ENCODE data around the gene ZNF699. TPM values are rescaled to one million over a fixed set of nuclear protein-coding genes. Genes with fewer than 3 reads are reported as not detected.

Gene ZNF699
- total RNA-seq, 1 experiment from 2014 or later: 4.2 TPM

- no peak overlapping the region for H2BK12ac ChIP-seq (ENCODE audit: insufficient read length, low read depth, low read length)
- no peaks in the 10 kb centered on the region for H4K20me1 ChIP-seq (ENCODE audit: control insufficient read depth, insufficient read depth, insufficient read length)
- H3K4me1 Mint-ChIP-seq: peaks cover 0 to under 1% of the 10 kb centered on the region in 2 experiments; a peak in 2 of 4 replicates
- no peak overlapping the region for H2BK20ac ChIP-seq (ENCODE audit: low read depth, low read length, poor library complexity, severe bottlenecking)
- no peak overlapping the region for H2AK5ac ChIP-seq (ENCODE audit: insufficient read length, low read length)
- H2BK120ac ChIP-seq (ENCODE audit: low read depth, low read length, poor library complexity, severe bottlenecking): no peak overlapping the region
- H3K4ac ChIP-seq (ENCODE audit: low read depth, low read length): no peak overlapping the region
- H3K9me3 ChIP-seq (ENCODE audit: control insufficient read depth, low read depth, low read length): peaks cover 35% of the 10 kb centered on the region
- H2BK15ac ChIP-seq (ENCODE audit: low read depth, low read length): no peak overlapping the region
- H3K18ac ChIP-seq (ENCODE audit: insufficient read length, low read depth, low read length): no peak overlapping the region
- H3K27ac Mint-ChIP-seq: no peak overlapping the region
- no peak for DNase-seq
- no peak overlapping the region for H2AFZ ChIP-seq (ENCODE audit: low read length)
- H3K9me3 Mint-ChIP-seq: peaks cover 85 to 91% of the 10 kb centered on the region in 2 experiments
- H3K4me1 ChIP-seq (ENCODE audit: insufficient read depth, low read length): no peaks in the 10 kb centered on the region
- H3K23me2 ChIP-seq (ENCODE audit: insufficient read length, low read depth, low read length, poor library complexity, severe bottlenecking): no peaks in the 10 kb centered on the region
- H4K8ac ChIP-seq (replicated peaks; ENCODE audit: insufficient read length, low read depth, low read length): no peak overlapping the region
- peaks cover 3% of the 10 kb centered on the region; the same call in 1 of the 2 replicates for H3K79me2 ChIP-seq (ENCODE audit: insufficient read depth, low read length)
- no peak overlapping the region for H3K4me2 ChIP-seq (ENCODE audit: insufficient read depth, insufficient read length, low read length)
- H3K79me1 ChIP-seq (ENCODE audit: insufficient read depth, low read depth, low read length, poor library complexity, severe bottlenecking): peaks cover 4% of the 10 kb centered on the region
- H3K56ac ChIP-seq (ENCODE audit: insufficient read length, low read depth, low read length): no peak overlapping the region
- H3K27me3 Mint-ChIP-seq (ENCODE audit: low read depth): no peaks in the 10 kb centered on the region
- peaks cover 87 to 96% (median 88%) of the 10 kb centered on the region in 3 experiments for H3K36me3 Mint-ChIP-seq (ENCODE audit: insufficient read depth in 1 of 3, low read depth in 3 of 3)
- H3K4me3 Mint-ChIP-seq: no peak overlapping the region; a peak in 1 of 5 replicates
- no peak overlapping the region for H3K27ac ChIP-seq (ENCODE audit: insufficient read length, low read depth, low read length)
- no peak overlapping the region for H4K91ac ChIP-seq (ENCODE audit: insufficient read length, low read depth, low read length)
- no peak overlapping the region for H3K23ac ChIP-seq (ENCODE audit: insufficient read length, low read depth, low read length)
- TF ChIP-seq CTCF (conservative IDR thresholded peaks at IDR 0.05): no peak
- H3K27me3 ChIP-seq (ENCODE audit: insufficient read depth, low read length): no peaks in the 10 kb centered on the region
- H3K14ac ChIP-seq (ENCODE audit: insufficient read depth, low read length): no peak overlapping the region
- no peak overlapping the region for H3T11ph ChIP-seq (ENCODE audit: low read length)
- H3K9ac ChIP-seq (ENCODE audit: extremely low read depth, insufficient read length, low read length): no peak overlapping the region
- H4K5ac ChIP-seq (ENCODE audit: insufficient read length, low read depth, low read length): no peak overlapping the region
- H2BK5ac ChIP-seq (ENCODE audit: insufficient read length, low read length): no peak overlapping the region
These were observed 20.4 kb upstream of the ZNF699 start for GRCh38 chr19:9329999-9330398.
